Measurements from ENCODE around the gene PTX3. TPM values are rescaled to one million over a fixed set of nuclear protein-coding genes. Genes with fewer than 3 reads are reported as not detected.
A peak's percentile ranks its signal among the peaks of the same experiment; 100 is the strongest.

The PTX3 gene
- total RNA-seq, 1 experiment from 2014 or later = 0.59 TPM

DNA sequence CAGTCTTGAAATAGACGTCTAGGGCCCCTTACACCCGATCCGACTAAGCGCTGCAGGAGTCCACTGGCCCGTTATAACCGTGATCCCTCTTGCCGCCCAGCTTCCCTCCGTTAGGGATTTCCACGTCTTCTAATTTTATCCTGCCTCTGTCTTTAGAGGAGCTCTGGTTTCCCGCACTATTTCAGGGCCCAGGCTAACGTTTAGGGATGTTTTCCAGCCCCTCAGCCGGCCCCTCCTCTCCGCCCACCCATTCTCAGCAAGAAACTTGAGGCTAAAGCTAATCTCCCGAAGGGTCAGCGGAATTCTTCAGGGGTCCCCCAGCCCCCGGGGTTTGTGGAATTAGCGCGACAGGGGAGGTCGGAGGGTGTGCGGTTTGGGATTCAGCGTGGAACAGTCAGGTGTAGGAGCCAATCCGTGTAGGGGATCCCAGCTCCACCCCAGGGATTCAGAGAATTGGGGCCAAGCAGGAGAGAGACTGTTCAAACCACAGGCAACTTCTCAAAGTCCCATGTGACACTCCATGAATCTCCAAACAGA, 1.6 kb downstream of the PTX3 start:
- DNase-seq (ENCODE audit: low spot score) (peak; percentile 16), ATAC-seq (peak; percentile 11)
- H3K27me3 Mint-ChIP-seq (ENCODE audit: low read depth) = peaks cover 34% of the 10 kb centered on the region
- no peaks in the 10 kb centered on the region for H3K9me3 Mint-ChIP-seq
- TF ChIP-seq AR (CRISPR knock-in tag; IDR thresholded peaks at IDR 0.05) = no peak
- TF ChIP-seq SP1 (CRISPR knock-in tag; conservative IDR thresholded peaks at IDR 0.05) = no peak
- TF ChIP-seq, protein P1, sequence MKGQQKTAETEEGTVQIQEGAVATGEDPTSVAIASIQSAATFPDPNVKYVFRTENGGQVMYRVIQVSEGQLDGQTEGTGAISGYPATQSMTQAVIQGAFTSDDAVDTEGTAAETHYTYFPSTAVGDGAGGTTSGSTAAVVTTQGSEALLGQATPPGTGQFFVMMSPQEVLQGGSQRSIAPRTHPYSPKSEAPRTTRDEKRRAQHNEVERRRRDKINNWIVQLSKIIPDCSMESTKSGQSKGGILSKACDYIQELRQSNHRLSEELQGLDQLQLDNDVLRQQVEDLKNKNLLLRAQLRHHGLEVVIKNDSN (CRISPR knock-in tag; IDR thresholded peaks at IDR 0.05) = no peak
- TF ChIP-seq RORB (CRISPR knock-in tag; IDR thresholded peaks at IDR 0.05) = no peak
- no peak for TF ChIP-seq PRRX2 (CRISPR knock-in tag; IDR thresholded peaks at IDR 0.05)
- TF ChIP-seq, protein P2, sequence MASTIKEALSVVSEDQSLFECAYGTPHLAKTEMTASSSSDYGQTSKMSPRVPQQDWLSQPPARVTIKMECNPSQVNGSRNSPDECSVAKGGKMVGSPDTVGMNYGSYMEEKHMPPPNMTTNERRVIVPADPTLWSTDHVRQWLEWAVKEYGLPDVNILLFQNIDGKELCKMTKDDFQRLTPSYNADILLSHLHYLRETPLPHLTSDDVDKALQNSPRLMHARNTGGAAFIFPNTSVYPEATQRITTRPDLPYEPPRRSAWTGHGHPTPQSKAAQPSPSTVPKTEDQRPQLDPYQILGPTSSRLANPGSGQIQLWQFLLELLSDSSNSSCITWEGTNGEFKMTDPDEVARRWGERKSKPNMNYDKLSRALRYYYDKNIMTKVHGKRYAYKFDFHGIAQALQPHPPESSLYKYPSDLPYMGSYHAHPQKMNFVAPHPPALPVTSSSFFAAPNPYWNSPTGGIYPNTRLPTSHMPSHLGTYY (CRISPR knock-in tag; IDR thresholded peaks at IDR 0.05) = no peak
- TF ChIP-seq TEAD4 (CRISPR knock-in tag; IDR thresholded peaks at IDR 0.05) = no peak
- TF ChIP-seq, protein P3, sequence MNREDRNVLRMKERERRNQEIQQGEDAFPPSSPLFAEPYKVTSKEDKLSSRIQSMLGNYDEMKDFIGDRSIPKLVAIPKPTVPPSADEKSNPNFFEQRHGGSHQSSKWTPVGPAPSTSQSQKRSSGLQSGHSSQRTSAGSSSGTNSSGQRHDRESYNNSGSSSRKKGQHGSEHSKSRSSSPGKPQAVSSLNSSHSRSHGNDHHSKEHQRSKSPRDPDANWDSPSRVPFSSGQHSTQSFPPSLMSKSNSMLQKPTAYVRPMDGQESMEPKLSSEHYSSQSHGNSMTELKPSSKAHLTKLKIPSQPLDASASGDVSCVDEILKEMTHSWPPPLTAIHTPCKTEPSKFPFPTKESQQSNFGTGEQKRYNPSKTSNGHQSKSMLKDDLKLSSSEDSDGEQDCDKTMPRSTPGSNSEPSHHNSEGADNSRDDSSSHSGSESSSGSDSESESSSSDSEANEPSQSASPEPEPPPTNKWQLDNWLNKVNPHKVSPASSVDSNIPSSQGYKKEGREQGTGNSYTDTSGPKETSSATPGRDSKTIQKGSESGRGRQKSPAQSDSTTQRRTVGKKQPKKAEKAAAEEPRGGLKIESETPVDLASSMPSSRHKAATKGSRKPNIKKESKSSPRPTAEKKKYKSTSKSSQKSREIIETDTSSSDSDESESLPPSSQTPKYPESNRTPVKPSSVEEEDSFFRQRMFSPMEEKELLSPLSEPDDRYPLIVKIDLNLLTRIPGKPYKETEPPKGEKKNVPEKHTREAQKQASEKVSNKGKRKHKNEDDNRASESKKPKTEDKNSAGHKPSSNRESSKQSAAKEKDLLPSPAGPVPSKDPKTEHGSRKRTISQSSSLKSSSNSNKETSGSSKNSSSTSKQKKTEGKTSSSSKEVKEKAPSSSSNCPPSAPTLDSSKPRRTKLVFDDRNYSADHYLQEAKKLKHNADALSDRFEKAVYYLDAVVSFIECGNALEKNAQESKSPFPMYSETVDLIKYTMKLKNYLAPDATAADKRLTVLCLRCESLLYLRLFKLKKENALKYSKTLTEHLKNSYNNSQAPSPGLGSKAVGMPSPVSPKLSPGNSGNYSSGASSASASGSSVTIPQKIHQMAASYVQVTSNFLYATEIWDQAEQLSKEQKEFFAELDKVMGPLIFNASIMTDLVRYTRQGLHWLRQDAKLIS (CRISPR knock-in tag; IDR thresholded peaks at IDR 0.05; ENCODE audit: borderline replicate concordance) = no peak
- TF ChIP-seq ZNF232 (CRISPR knock-in tag; IDR thresholded peaks at IDR 0.05) = no peak
- no peak for TF ChIP-seq FOXP1 (CRISPR knock-in tag; IDR thresholded peaks at IDR 0.05; ENCODE audit: borderline replicate concordance)
- ChIA-PET CTCF (interaction anchor here (0.9 to 2.1 kb wide), 11 partner anchors 55 to 237 kb away, joined by 3 to 15 read pairs (median 5); no protein-coding TSS in a partner anchor), POLR2A (interaction anchor here (0.5 to 1.8 kb wide), 7 partner anchors 41 to 278 kb away, joined by 3 to 16 read pairs (median 6); partner anchors contain the start of gene CCNL1)
- H3K36me3 Mint-ChIP-seq = no peaks in the 10 kb centered on the region
- H3K4me1 Mint-ChIP-seq = peaks cover 19% of the 10 kb centered on the region
- H3K4me3 Mint-ChIP-seq = peak overlapping the region; percentile 78
- no peak overlapping the region for H3K27ac Mint-ChIP-seq

GRCh38 chr3:157441102-157441624, 4.5 kb downstream of the PTX3 start:
- H3K27ac Mint-ChIP-seq = no peak overlapping the region
- POLR2A ChIA-PET = interaction anchor here (0.6 kb wide), 1 partner anchor 293 kb away, joined by 4 read pairs; no protein-coding TSS in a partner anchor
- H3K4me1 Mint-ChIP-seq = peaks cover 19% of the 10 kb centered on the region
- CTCF ChIA-PET = no interaction called here
- ATAC-seq (no peak), DNase-seq (ENCODE audit: low spot score) (no peak)
- peaks cover 31% of the 10 kb centered on the region for H3K27me3 Mint-ChIP-seq (ENCODE audit: low read depth)
- H3K4me3 Mint-ChIP-seq = no peak overlapping the region
- H3K9me3 Mint-ChIP-seq = no peaks in the 10 kb centered on the region
- no peaks in the 10 kb centered on the region for H3K36me3 Mint-ChIP-seq
- TF ChIP-seq, protein P4, sequence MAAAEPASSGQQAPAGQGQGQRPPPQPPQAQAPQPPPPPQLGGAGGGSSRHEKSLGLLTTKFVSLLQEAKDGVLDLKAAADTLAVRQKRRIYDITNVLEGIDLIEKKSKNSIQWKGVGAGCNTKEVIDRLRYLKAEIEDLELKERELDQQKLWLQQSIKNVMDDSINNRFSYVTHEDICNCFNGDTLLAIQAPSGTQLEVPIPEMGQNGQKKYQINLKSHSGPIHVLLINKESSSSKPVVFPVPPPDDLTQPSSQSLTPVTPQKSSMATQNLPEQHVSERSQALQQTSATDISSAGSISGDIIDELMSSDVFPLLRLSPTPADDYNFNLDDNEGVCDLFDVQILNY (CRISPR knock-in tag; IDR thresholded peaks at IDR 0.05) = no peak
- TF ChIP-seq ZNF416 (CRISPR knock-in tag; IDR thresholded peaks at IDR 0.05) = no peak
- no peak for TF ChIP-seq NFATC4 (CRISPR knock-in tag; IDR thresholded peaks at IDR 0.05)
- TF ChIP-seq SP1 (CRISPR knock-in tag; conservative IDR thresholded peaks at IDR 0.05) = no peak
- no peak for TF ChIP-seq MAX (CRISPR knock-in tag; IDR thresholded peaks at IDR 0.05)
- no peak for TF ChIP-seq ZNF396 (CRISPR knock-in tag; IDR thresholded peaks at IDR 0.05; ENCODE audit: borderline replicate concordance)
- no peak for TF ChIP-seq GRHL2 (CRISPR knock-in tag; IDR thresholded peaks at IDR 0.05; ENCODE audit: insufficient replicate concordance, severe bottlenecking)
- TF ChIP-seq RORB (CRISPR knock-in tag; IDR thresholded peaks at IDR 0.05) = no peak
- no peak for TF ChIP-seq PRRX2 (CRISPR knock-in tag; IDR thresholded peaks at IDR 0.05)
- no peak for TF ChIP-seq MYBL2 (CRISPR knock-in tag; IDR thresholded peaks at IDR 0.05)
- TF ChIP-seq ZNF263 (CRISPR knock-in tag; IDR thresholded peaks at IDR 0.05; ENCODE audit: low read depth) = no peak
- no peak for TF ChIP-seq ZMAT4 (CRISPR knock-in tag; IDR thresholded peaks at IDR 0.05)
- TF ChIP-seq, protein P5, sequence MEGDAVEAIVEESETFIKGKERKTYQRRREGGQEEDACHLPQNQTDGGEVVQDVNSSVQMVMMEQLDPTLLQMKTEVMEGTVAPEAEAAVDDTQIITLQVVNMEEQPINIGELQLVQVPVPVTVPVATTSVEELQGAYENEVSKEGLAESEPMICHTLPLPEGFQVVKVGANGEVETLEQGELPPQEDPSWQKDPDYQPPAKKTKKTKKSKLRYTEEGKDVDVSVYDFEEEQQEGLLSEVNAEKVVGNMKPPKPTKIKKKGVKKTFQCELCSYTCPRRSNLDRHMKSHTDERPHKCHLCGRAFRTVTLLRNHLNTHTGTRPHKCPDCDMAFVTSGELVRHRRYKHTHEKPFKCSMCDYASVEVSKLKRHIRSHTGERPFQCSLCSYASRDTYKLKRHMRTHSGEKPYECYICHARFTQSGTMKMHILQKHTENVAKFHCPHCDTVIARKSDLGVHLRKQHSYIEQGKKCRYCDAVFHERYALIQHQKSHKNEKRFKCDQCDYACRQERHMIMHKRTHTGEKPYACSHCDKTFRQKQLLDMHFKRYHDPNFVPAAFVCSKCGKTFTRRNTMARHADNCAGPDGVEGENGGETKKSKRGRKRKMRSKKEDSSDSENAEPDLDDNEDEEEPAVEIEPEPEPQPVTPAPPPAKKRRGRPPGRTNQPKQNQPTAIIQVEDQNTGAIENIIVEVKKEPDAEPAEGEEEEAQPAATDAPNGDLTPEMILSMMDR (IDR thresholded peaks at IDR 0.05) = no peak
- TF ChIP-seq, protein P2 (CRISPR knock-in tag; IDR thresholded peaks at IDR 0.05) = no peak
